AG10803 (cell line): Measurements from ENCODE around the gene ATXN1.

Source experiments
- DNase-seq: peaks from one replicate; pipeline ENCODE4 v3.0.0; 2010; ENCODE audit warnings: low read depth
- H3K4me3 ChIP-seq: 2 replicates; pipeline ENCODE4 v1.5.1; 2011; ENCODE audit warnings: mild to moderate bottlenecking, low read length, control low read depth
- TF ChIP-seq, protein P1 (sequence below): conservative IDR thresholded peaks from 2 replicates; pipeline ENCODE4 v1.5.1; 2011; ENCODE audit warnings: mild to moderate bottlenecking, low read length, control low read depth, inconsistent platforms

Gene ATXN1

GRCh38 chr6:16510245-16510644 lies 251.0 kb downstream of the ATXN1 start:
- H3K4me3 ChIP-seq: no peak overlapping the region
- TF ChIP-seq, protein P1, sequence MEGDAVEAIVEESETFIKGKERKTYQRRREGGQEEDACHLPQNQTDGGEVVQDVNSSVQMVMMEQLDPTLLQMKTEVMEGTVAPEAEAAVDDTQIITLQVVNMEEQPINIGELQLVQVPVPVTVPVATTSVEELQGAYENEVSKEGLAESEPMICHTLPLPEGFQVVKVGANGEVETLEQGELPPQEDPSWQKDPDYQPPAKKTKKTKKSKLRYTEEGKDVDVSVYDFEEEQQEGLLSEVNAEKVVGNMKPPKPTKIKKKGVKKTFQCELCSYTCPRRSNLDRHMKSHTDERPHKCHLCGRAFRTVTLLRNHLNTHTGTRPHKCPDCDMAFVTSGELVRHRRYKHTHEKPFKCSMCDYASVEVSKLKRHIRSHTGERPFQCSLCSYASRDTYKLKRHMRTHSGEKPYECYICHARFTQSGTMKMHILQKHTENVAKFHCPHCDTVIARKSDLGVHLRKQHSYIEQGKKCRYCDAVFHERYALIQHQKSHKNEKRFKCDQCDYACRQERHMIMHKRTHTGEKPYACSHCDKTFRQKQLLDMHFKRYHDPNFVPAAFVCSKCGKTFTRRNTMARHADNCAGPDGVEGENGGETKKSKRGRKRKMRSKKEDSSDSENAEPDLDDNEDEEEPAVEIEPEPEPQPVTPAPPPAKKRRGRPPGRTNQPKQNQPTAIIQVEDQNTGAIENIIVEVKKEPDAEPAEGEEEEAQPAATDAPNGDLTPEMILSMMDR: no peak
- DNase-seq: no peak

- TF ChIP-seq, protein P1: no peak
- no peak for DNase-seq
- H3K4me3 ChIP-seq: no peak overlapping the region
Measured at GRCh38 chr6:16508959-16509358, 252.3 kb downstream of the ATXN1 start.

GRCh38 chr6:16505711-16506357 lies 255.4 kb downstream of the ATXN1 start:
- TF ChIP-seq, protein P1: peak; percentile 26
- no peak overlapping the region for H3K4me3 ChIP-seq
- DNase-seq: peak; percentile 80

DNA sequence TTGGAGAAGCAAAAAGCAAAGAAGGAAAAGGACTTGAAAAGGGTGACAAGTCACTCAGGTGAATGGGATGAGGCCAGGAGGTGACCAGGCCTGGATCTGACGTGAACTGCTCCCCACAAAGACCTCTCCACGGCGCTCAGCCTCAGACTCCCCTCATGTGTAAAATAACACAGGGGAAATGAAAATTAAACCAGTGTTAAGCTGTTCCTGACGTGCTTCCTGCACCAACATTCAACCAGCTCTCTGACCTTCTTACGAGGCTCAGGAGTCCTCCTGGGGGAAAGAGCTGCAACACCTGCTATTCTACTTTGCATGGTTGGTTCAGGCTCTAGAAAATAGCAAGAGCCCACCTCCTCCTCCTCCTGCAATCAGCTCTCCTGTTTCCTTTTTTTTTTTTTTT lies 256.7 kb downstream of the ATXN1 start:
- DNase-seq: no peak
- TF ChIP-seq, protein P1: no peak
- H3K4me3 ChIP-seq: no peak overlapping the region

DNA sequence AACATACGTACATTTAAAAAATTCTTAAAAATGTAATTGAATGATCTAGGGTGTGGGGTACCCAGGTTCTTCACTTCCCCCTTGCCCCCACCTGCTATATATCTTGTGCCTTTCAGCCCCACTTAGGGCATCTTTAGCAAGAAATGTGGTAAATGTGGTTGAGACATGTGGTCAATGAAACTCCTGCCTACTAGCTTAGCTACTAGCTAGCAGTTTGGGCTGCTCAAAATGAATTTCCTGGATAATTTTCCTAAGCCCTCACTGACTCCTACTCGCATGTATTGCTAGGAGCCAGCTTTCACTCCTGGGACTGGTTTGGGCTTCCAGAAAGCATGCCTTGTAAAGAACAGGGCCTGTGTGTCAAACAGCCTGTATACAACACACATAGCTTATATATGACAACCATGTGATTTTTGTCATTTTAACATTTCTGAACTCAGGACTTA lies 257.3 kb downstream of the ATXN1 start:
- no peak overlapping the region for H3K4me3 ChIP-seq
- DNase-seq: peak; percentile 20
- TF ChIP-seq, protein P1: no peak

- H3K4me3 ChIP-seq: no peak overlapping the region
- TF ChIP-seq, protein P1: no peak
- DNase-seq: no peak
Measured at GRCh38 chr6:16503241-16503775, 258.0 kb downstream of the ATXN1 start.

GRCh38 chr6:16498957-16499356 lies 262.3 kb downstream of the ATXN1 start:
- TF ChIP-seq, protein P1: no peak
- no peak for DNase-seq

More at GRCh38 chr6:16498957-16499356, 262.3 kb downstream of the ATXN1 start:
- no peak overlapping the region for H3K4me3 ChIP-seq
